IMR-90 (cell line): ENCODE data around the gene BPIFA3.

ENCODE experiments used
- BHLHE40 ChIP-seq: fragments of 150-350 bp; IDR thresholded peaks from 2 replicates; pipeline ENCODE4 v1.6.1; 2016; ENCODE audit warnings: mild to moderate bottlenecking, low read depth, low read length
- CTCF ChIP-seq: conservative IDR thresholded peaks from 2 replicates; pipeline ENCODE4 v1.5.1; 2012; ENCODE audit warnings: mild to moderate bottlenecking, low read depth, low read length, improper control_type of control experiment
- MAFK ChIP-seq: IDR thresholded peaks from 2 replicates; pipeline ENCODE4 v1.6.1; 2012; ENCODE audit warnings: low read depth, low read length, improper control_type of control experiment
- POLR2A ChIP-seq: IDR thresholded peaks from 2 replicates; pipeline ENCODE4 v1.6.1; 2012; ENCODE audit warnings: mild to moderate bottlenecking, low read depth, low read length
- RAD21 ChIP-seq: IDR thresholded peaks from 2 replicates; pipeline ENCODE4 v1.6.1; 2012; ENCODE audit warnings: low read length, improper control_type of control experiment

GRCh38 chr20:33191955-33192354 is 25.2 kb upstream of the BPIFA3 start:
- TF ChIP-seq MAFK (no peak), RAD21 (no peak), POLR2A (no peak), CTCF (no peak), BHLHE40 (no peak)
